Osteocyte (in vitro differentiated cells): ENCODE results near the gene KRT14. TPM values are rescaled to one million over a fixed set of nuclear protein-coding genes. Genes with fewer than 3 reads are reported as not detected.
"Not testable (repeated sequence)": the region's sequence is repeated elsewhere in the genome, so short reads cannot be mapped to it uniquely, and the experiment has no call there.

Source experiments
- DNase-seq: peaks from one replicate; pipeline ENCODE4 v3.0.0; 2021; ENCODE audit warnings: mixed read lengths; ENCODE audit not compliant: unreplicated experiment; ENCODE audit errors: extremely low spot score
- H3K27ac Mint-ChIP-seq: one replicate; pipeline ENCODE4 v1.8.0; 2021; ENCODE audit warnings: mild to moderate bottlenecking, mixed read lengths; ENCODE audit not compliant: unreplicated experiment
- H3K27me3 Mint-ChIP-seq: one replicate; pipeline ENCODE4 v1.8.0; 2021; ENCODE audit warnings: mixed read lengths; ENCODE audit not compliant: unreplicated experiment
- H3K36me3 Mint-ChIP-seq: one replicate; pipeline ENCODE4 v1.8.0; 2021; ENCODE audit warnings: mixed read lengths; ENCODE audit not compliant: unreplicated experiment
- H3K4me1 Mint-ChIP-seq: one replicate; pipeline ENCODE4 v1.8.0; 2021; ENCODE audit warnings: mixed read lengths; ENCODE audit not compliant: unreplicated experiment
- H3K4me3 Mint-ChIP-seq: one replicate; pipeline ENCODE4 v1.8.0; 2021; ENCODE audit warnings: mild to moderate bottlenecking, moderate library complexity, mixed read lengths; ENCODE audit not compliant: unreplicated experiment
- H3K9me3 Mint-ChIP-seq: one replicate; pipeline ENCODE4 v1.8.0; 2021; ENCODE audit warnings: mixed read lengths; ENCODE audit not compliant: unreplicated experiment
- total RNA-seq: library from RNA; stranded (reverse); gene quantifications from 2 replicates; pipeline ENCODE4 v1.2.1, GENCODE V29; 2021
- TF ChIP-seq, protein P1 (sequence below): fragments of 200-600 bp; sonication (generic); IDR thresholded peaks from 2 replicates; pipeline ENCODE4 v1.5.0; 2021; ENCODE audit warnings: antibody characterized with exemption, mild to moderate bottlenecking, moderate library complexity

KRT14 gene
- total RNA-seq, 1 donor from 2014 or later = not detected

DNA sequence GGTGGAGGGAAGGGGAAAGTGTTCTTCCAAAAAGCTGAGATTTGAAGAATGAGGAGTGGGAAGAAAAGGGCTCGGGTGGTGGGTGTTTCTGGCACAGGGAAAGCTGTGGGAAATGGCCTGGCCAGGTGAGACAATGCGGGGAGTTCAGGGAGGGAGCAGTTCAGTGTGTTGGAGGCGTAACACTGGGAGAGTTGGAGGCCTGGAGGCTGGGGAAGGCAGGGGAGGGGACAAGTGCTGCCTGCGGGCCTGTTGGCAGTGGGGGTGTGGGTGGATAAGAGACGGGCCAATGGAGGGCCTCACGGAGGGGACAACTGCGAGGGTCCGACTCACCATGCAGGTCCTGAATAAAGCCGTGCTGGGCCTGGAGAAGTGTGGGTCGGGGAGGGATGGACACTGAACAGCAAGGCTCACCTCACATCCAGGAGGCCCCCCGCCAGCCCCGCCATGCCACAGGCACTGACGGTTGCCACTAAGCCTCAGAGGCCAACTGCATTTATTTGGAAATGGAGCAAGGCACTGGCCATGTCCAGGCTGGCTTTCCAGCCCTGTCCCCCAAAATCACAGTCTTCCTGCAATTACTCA, 40.8 kb downstream of the KRT14 start:
- Mint-ChIP-seq H3K4me3 (no peak overlapping the region), H3K9me3 (peaks cover 7% of the 10 kb centered on the region), H3K36me3 (no peaks in the 10 kb centered on the region), H3K27me3 (no peaks in the 10 kb centered on the region), H3K27ac (peak overlapping the region; percentile 50), H3K4me1 (peaks cover 27% of the 10 kb centered on the region)
- DNase-seq = no peak
- TF ChIP-seq, protein P1, sequence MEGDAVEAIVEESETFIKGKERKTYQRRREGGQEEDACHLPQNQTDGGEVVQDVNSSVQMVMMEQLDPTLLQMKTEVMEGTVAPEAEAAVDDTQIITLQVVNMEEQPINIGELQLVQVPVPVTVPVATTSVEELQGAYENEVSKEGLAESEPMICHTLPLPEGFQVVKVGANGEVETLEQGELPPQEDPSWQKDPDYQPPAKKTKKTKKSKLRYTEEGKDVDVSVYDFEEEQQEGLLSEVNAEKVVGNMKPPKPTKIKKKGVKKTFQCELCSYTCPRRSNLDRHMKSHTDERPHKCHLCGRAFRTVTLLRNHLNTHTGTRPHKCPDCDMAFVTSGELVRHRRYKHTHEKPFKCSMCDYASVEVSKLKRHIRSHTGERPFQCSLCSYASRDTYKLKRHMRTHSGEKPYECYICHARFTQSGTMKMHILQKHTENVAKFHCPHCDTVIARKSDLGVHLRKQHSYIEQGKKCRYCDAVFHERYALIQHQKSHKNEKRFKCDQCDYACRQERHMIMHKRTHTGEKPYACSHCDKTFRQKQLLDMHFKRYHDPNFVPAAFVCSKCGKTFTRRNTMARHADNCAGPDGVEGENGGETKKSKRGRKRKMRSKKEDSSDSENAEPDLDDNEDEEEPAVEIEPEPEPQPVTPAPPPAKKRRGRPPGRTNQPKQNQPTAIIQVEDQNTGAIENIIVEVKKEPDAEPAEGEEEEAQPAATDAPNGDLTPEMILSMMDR = no peak

DNA sequence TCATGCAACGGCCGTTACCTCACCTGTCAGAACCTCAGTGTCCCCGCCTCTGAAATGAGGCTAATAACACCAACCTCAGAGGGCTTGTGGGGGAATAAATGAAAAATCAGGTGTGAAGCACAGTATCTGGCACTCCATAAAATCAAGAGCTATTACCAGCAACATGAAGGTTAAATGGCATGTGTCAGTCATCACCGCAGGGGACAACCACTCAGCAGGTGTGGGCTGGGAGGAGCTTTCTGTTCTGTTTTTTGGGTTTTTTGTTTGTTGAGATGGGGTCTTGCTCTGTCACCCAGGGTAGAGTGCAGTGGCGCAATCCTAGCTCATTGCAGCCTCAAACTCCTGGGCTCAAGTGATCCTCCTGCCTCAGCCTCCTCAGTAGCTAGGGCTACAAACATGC, 41.8 kb downstream of the KRT14 start:
- Mint-ChIP-seq H3K36me3 (no peaks in the 10 kb centered on the region), H3K4me3 (no peak overlapping the region), H3K27me3 (no peaks in the 10 kb centered on the region), H3K4me1 (peaks cover 25% of the 10 kb centered on the region), H3K9me3 (peaks cover 7% of the 10 kb centered on the region), H3K27ac (no peak overlapping the region)
- DNase-seq = no peak
- TF ChIP-seq, protein P1 = no peak

DNA sequence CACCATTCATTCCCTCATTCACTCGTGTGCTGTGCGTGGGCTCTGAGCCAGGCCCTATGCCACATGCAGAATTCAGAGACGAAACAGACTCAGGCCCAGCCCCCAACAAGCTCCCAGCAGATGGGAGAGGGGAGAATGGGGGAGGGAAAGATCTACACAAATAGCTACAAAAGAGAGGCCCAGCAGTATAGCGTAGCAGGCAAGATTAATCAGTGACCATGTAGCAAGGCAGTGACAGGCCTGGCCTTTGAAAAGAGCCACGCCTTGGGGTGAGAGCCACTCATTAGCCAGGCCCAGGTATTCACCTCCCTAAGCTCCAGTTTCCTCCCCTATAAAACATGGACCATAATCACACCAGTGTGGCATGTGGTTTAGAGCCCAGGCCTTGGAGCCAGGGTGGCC, 42.2 kb downstream of the KRT14 start:
- DNase-seq = no peak
- peaks cover 21% of the 10 kb centered on the region for H3K4me1 Mint-ChIP-seq
- H3K9me3 Mint-ChIP-seq = peaks cover 7% of the 10 kb centered on the region
- H3K36me3 Mint-ChIP-seq = no peaks in the 10 kb centered on the region
- H3K27ac Mint-ChIP-seq = no peak overlapping the region
- H3K27me3 Mint-ChIP-seq = no peaks in the 10 kb centered on the region
- TF ChIP-seq, protein P1 = no peak
- H3K4me3 Mint-ChIP-seq = no peak overlapping the region

DNA sequence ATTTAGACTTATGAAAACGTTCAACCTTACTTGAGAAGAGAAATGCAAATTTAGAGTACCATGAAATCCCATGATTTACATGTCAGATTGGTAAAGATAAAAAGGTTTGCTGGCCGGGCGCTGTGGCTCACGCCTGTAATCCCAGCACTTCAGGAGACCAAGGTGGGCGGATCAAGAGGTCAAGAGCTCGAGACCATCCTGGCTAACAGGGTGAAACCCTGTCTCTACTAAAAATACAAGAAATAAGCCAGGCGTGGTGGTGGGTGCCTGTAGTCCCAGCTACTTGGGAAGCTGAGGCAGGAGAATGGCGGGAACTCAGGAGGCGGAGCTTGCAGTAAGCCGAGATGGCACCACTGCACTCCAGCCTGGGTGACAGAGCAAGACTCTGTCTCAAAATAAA, 43.9 kb downstream of the KRT14 start:
- H3K27me3 Mint-ChIP-seq, H3K36me3 Mint-ChIP-seq, H3K27ac Mint-ChIP-seq, H3K9me3 Mint-ChIP-seq, DNase-seq, H3K4me3 Mint-ChIP-seq: not testable (repeated sequence)
- peaks cover 12% of the 10 kb centered on the region for H3K4me1 Mint-ChIP-seq

DNA sequence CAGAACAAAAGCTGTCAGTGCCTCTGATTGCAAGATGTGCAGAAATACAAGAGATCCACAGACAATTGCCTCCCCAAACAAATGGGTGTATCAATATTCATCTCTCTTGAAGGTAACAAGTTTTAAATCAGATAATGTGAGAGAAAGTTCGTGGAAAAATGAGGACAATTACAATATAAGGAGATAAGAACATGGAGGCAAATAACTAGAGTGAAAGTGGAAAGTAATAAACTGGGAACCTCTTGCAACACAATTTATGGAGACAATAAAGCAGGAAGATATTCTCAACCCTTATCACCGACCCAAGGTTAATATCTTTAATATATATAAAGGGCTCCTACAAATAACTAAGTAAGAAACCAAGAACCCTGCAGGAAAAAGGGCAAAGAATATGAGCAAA, 44.3 kb downstream of the KRT14 start:
- no peak overlapping the region for H3K4me3 Mint-ChIP-seq

More for the DNA sequence above, 44.3 kb downstream of the KRT14 start:
- TF ChIP-seq, protein P1 = no peak
- Mint-ChIP-seq H3K9me3 (peaks cover 7% of the 10 kb centered on the region), H3K4me1 (peaks cover 7% of the 10 kb centered on the region), H3K27ac (no peak overlapping the region), H3K27me3 (no peaks in the 10 kb centered on the region), H3K36me3 (no peaks in the 10 kb centered on the region)
- DNase-seq = no peak
